SKM-1 (cell line): ENCODE measurements around the gene CAST.
A peak's percentile ranks its signal among the peaks of the same experiment; 100 is the strongest.

Experiments used
- DNase-seq: peaks from one replicate; lab custom pipeline; 2025; ENCODE audit not compliant: unreplicated experiment; lab: John Stamatoyannopoulos, UW

The CAST gene

DNA sequence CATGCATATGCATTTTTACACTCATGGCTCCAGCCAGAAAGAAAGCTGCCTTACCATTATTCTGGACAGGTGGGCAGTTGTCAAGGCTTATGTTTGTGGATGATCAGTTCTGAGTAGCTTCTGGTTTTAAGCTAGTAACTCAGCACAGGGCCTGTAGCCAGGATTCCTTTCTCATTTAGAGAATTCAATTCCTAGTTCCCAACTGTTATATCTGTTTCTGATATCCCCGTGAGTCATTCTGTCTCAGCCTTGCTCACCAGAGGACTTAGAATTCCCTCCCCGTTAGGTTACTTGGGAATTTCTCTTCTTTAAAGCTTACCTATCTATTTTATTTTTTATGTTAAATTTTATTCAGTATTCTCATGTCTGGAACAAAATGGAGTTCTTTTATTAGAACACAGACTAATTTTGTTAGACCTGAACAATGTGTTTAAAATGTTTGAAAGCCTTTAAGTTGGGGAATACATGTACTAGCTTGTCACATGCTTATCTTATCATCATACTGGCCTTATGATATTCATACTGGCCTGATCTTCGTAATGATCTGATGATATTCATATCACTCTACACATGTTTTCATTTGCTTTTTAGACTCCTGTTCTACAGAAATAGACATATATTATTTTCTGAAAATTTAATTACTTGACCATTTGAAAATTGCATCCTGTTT lies 47.1 kb downstream of the CAST start:
- no peak for DNase-seq

GRCh38 chr5:96712100-96712746 lies 50.0 kb downstream of the CAST start:
- no peak for DNase-seq

DNA sequence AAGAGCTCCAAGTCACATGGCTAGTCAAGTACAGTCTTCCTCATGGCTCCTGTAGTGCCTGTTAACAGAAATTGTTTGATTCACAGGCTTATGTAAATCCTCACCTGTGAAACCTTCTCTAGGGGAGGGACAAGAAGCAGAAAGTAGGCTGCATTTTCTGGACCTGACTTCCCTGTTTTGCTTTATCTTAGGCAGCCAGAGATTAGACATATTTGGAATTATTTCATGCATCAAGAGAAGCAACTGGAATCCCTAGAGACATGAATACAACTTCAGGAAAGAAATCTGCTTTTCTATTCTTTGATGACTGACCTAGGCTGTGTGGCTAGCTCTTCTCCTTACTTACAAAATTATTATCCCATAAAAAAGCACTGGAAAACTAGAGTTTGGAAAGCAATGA lies 52.3 kb downstream of the CAST start:
- no peak for DNase-seq

GRCh38 chr5:96714951-96715451 lies 52.8 kb downstream of the CAST start:
- DNase-seq = peak; percentile 10

DNA sequence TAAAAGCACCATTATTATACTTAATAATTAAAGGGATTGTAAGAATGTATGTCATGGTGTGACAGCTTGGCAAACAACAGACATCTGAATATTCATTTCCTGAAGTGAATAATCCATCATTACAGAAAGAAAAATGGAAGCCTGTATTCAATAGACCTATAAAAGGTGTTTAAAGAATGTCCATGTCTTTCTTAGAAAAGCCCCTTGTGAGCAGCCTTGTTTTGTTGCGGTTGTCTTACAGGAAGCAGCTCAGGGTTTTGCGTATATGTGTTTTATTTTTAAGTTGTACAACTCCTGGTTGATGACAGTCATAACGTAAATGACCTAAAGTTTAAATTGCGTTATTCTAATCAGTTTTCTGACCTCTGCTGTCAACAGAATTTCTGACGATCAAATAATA lies 53.8 kb downstream of the CAST start:
- DNase-seq = no peak

GRCh38 chr5:96716716-96717115 lies 54.5 kb downstream of the CAST start:
- no peak for DNase-seq

- DNase-seq = no peak
These were observed 55.7 kb downstream of the CAST start for GRCh38 chr5:96717874-96718273.

DNA sequence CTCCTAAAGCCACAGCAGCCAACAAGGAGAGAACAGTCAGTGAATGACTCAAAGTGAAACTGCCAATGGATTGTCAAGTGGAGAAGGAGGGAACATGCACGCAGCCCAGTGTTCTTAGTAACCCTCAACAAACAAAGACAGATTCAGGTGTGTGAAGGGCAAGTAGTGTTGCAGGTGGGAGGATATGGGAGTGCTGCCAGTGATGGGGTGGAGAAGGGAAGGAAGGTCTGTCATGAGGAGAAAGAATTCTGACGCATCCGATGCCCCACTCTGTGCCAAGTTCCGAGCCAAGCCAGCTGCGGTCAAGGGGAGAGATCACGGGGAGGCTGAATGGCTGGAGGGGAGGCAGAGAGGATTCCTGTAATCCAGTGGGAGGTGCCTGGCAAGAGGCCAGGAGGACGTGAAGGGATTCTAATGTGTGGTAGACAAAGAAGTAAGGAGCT lies 56.5 kb downstream of the CAST start:
- no peak for DNase-seq

DNA sequence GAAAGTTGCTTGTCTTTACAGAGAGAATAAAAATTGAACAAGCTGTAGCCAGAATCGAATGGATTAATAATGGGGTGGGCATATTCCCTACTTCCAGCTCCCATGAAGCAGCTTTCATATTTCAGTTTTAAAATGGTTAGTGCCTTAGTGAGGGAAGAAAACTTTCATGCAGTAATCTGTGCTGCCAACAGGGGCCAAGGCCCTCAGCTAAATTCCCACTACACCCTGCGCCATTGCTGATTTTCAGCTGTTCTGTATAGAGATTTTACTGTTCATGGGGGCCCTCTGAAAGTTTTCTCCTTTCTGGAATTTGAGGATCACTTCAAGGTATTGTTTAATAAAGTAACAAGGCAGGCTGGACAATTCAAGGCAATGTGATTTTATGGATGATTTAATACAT lies 58.2 kb downstream of the CAST start:
- no peak for DNase-seq

DNA sequence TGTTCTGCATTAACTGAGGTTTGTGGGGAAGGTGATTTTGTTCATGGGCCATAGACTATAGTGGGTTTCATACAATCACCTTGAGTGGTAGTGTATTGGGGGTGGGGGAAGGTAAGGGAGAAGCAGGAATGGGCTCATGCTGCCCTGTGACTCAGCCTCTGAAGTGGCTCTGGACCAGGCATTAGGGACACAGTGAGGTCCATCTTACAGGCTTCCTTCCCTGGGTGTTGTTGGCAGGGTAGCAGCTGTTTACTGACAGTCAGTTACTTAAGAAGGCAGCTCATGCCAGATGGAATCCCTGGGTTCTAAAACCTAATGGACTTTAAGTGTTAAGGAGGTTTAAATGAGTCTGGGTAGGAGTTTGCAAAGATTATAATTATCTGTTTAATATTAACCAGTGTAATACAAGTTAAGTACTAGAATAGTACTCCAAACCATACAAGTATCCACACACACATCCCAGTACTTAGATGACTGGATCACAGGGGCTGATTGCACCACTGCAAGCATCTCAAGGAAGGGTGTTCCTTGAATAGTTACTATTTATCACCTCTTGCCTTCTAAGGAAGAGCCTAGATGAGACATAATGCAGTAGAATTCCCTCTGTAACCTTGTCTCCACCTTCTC lies 59.3 kb downstream of the CAST start:
- no peak for DNase-seq

- no peak for DNase-seq
These were observed 63.1 kb downstream of the CAST start for GRCh38 chr5:96725257-96725656.

DNA sequence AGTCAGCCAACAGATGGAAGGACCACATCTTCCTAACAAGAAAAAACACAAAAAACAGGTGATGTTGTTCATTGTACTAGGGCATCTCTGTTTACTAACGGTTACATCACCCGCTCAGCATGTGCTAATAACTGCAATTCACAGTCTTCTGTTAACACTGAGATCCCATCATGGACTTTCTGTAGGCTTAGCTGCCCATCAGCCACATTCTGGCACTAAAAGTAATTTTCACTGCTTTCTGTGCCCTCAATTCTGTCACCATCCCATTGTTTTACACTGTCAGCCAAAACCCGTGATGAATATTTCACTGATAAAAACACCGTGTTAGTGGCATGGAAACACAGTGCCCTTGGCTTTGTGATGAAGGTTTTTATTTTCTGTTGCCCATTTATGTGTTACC lies 64.6 kb downstream of the CAST start:
- no peak for DNase-seq

DNA sequence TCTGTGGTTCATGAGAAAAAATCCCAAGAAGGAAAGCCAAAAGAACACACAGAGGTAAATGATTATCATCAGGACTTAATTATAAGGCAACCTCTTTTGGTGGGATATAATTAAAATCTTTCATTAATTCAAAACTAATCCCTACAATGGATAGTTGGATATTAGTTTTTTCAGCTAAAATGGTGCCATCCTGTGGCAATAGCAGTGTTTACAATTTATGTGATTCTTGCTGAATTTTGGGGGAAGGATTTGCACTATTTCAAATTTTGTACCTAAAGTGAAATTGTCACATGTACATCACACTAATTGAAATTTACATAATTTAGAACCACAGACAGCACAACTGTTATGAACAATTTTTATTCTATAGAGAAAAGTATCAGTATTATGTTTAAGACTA lies 67.0 kb downstream of the CAST start:
- DNase-seq = no peak

DNA sequence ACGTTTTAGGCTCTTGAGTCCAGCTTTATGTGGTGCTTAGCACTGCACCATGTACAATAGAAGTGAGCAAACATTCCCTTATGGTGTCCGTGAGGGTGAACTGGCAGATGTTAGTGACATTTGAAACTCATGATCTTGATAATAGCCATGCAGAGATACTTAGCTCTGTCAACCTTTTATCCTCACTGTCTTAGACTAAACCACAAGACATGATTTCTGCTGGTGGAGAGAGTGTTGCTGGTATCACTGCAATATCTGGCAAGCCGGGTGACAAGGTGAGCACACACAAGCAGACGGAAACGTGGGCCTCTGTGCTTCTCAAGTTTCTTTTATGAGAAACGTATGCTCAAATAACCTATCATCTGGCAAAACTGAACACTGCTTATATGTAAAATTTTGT lies 68.4 kb downstream of the CAST start:
- DNase-seq = no peak

GRCh38 chr5:96733771-96734500 lies 71.8 kb downstream of the CAST start:
- DNase-seq = no peak

- no peak for DNase-seq
These were observed 72.7 kb downstream of the CAST start for GRCh38 chr5:96734871-96735325.

- no peak for DNase-seq
These were observed 74.8 kb downstream of the CAST start for GRCh38 chr5:96736937-96737336.

GRCh38 chr5:96741106-96741505 lies 78.9 kb downstream of the CAST start:
- DNase-seq = no peak

GRCh38 chr5:96741891-96742309 lies 79.7 kb downstream of the CAST start:
- DNase-seq = no peak

DNA sequence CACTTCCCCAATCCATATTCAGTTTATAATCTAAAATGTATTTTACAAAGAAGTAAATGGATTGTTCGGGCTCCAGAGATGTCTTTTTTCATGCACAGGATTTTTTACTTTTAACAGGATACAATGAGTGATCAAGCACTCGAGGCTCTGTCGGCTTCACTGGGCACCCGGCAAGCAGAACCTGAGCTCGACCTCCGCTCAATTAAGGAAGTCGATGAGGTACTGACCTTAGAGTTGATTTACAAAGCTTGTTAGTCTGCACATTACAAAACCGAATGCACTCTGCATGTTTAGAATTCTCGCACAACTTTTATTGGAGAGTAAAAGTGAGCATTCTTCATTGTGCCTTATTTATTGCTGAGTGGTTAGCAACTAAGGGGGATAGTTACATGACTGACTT lies 80.4 kb downstream of the CAST start:
- no peak for DNase-seq

GRCh38 chr5:96743065-96743768 lies 81.0 kb downstream of the CAST start:
- DNase-seq = no peak
